Pancreas (tissue), 10 donors: Measurements from ENCODE around the gene UNC13B. TPM values are rescaled to one million over a fixed set of nuclear protein-coding genes. Genes with fewer than 3 reads are reported as not detected.

ENCODE experiments used
- ATAC-seq, 4 donors: fragments of 200-7000 bp; cut with Tn5 transposase; one replicate each; pipeline versions ENCODE4 v1.8.0 to v1.9.1; 2020; ENCODE audit warnings: mild to moderate bottlenecking in 4 of 4, moderate library complexity in 4 of 4
- DNase-seq, 6 donors: peaks; one replicate each; pipeline ENCODE4 v3.0.0-alpha.2; 2020
- FAIRE-seq: peaks from 2 replicates; lab custom pipeline; 2012; peaks lifted over from hg19 to GRCh38; lab: Jason Lieb, UNC
- H3K27ac ChIP-seq, 4 donors: fragments of 200-600 bp; sonication (generic); 1 replicate in 3 of 4; 2 replicates in 1 of 4; pipeline versions ENCODE4 v1.5.0 to v1.8.0; 2020
- H3K27me3 ChIP-seq, 4 donors: fragments of 200-600 bp; one replicate each; pipeline ENCODE4 v1.8.0; 2021
- H3K36me3 ChIP-seq, 3 donors: fragments of 200-600 bp; sonication (generic) in 1 of 3; one replicate each; pipeline versions ENCODE4 v1.5.0 to v1.8.0; 2020 to 2021
- H3K4me1 ChIP-seq, 3 donors: fragments of 200-600 bp; one replicate each; pipeline ENCODE4 v1.8.0; 2021
- H3K4me3 ChIP-seq, 4 donors: fragments of 200-600 bp; sonication (generic) in 2 of 4; one replicate each; pipeline versions ENCODE4 v1.5.0 to v1.8.0; 2020 to 2021
- H3K9me3 ChIP-seq, 4 donors: fragments of 200-600 bp; one replicate each; pipeline ENCODE4 v1.8.0; 2021
- CTCF ChIP-seq, 4 donors: fragments of 200-600 bp; sonication (generic) in 3 of 4; IDR thresholded peaks; one replicate each; pipeline versions ENCODE4 v1.5.0 to v1.8.0; 2021; ENCODE audit warnings: antibody characterized with exemption in 4 of 4
- WGBS, 2 donors: extraction: QIAGEN DNeasy Blood & Tissue Kit; methylation state at CpG; one replicate each; pipeline ENCODE4 v1.1.7; 2013; 5-methylcytosine and 5-hydroxymethylcytosine counted together
- intact Hi-C, 3 donors: fragments of 100-400 bp; cut with DNase I; formaldehyde crosslinking; loops; one replicate each; pipeline versions ENCODE4 v1.11.1 to v1.14.2; 2022
- polyA plus RNA-seq, 2 donors: library from polyadenylated mRNA; stranded (reverse); fragments of 200-250 nt; gene quantifications; one replicate each; pipeline ENCODE4 v1.2.3, GENCODE V29; 2013
- total RNA-seq, 6 donors: library from RNA; stranded (reverse); fragmentation: NEBNext Ultra II Directional in 4 of 6; extraction: Animal tissue kit (Norgen Biotek cat#: 25700) in 4 of 6; gene quantifications; one replicate each; pipeline versions ENCODE4 v1.2.1 to v1.2.4, GENCODE V29; 2021 to 2023
- donor health status: healthy with polysubstance abuse.
- donor health status: DM: no; HTN: no; CAD: no; lungs with moderate emphysema.
- donor health status: DM: no; HTN: no; CAD: no.
- donor health status: control.
- donor health status: control.
- donor health status: Bipolar disorder and iron deficiency.
- donor health status: DM: yes; HTN: yes; CAD: no.
- donor health status: DM: no; HTN: no; CAD: no.
- donor health status: DM: no; HTN: no; CAD: no.
- donor health status: DM: yes; HTN: yes; CAD: no.

Gene UNC13B
- total and polyA plus RNA-seq, 8 donors: 13.3 to 33.8 (median 26.1) TPM

- Histone ChIP-seq H3K4me1 (peaks cover 11 to 33% (median 25%) of the 10 kb centered on the region in 3 donors), H3K27ac (no peak overlapping the region), H3K27me3 (no peaks in the 10 kb centered on the region), H3K9me3 (no peaks in the 10 kb centered on the region), H3K36me3 (no peaks in the 10 kb centered on the region), H3K4me3 (no peak overlapping the region)
- no peak for ATAC-seq
- intact Hi-C loops: loop anchor here in 2 of 3 donors (5.0 to 10.0 kb wide), 2 partner anchors 125 to 143 kb away; partner anchors contain the start of gene ATOSB (in 1 of the 2)
- DNase-seq: no peak
- WGBS, 2 donors: 82 to 88% methylated on average over 1 of the region's 1 CpG
- FAIRE-seq: no peak
- TF ChIP-seq CTCF (IDR thresholded peaks at IDR 0.05): no peak
Observed at GRCh38 chr9:35260186-35260585, 98.4 kb downstream of the UNC13B start.

GRCh38 chr9:35262064-35262463, 100.3 kb downstream of the UNC13B start:
- Histone ChIP-seq H3K4me1 (peaks cover 11 to 20% (median 20%) of the 10 kb centered on the region in 3 donors), H3K4me3 (no peak overlapping the region), H3K27ac (no peak overlapping the region), H3K27me3 (no peaks in the 10 kb centered on the region), H3K36me3 (no peaks in the 10 kb centered on the region), H3K9me3 (no peaks in the 10 kb centered on the region)
- WGBS, 2 donors: 90 to 93% methylated on average over 2 of the region's 2 CpGs
- ATAC-seq: no peak
- no peak for TF ChIP-seq CTCF (IDR thresholded peaks at IDR 0.05)
- no peak for FAIRE-seq
- intact Hi-C loops: loop anchor here in 2 of 3 donors (5.0 to 10.0 kb wide), 2 partner anchors 127 to 145 kb away; partner anchors contain the start of gene ATOSB (in 1 of the 2)
- DNase-seq: no peak

- no peaks in the 10 kb centered on the region for H3K27me3 ChIP-seq
- ATAC-seq: no peak
- intact Hi-C loops: loop anchor here in 2 of 3 donors (5.0 to 10.0 kb wide), 2 partner anchors 133 to 145 kb away; no protein-coding TSS in a partner anchor
- no peak for FAIRE-seq
- no peak for DNase-seq
- no peaks in the 10 kb centered on the region for H3K4me1 ChIP-seq
- H3K9me3 ChIP-seq: no peaks in the 10 kb centered on the region
- no peak overlapping the region for H3K4me3 ChIP-seq
- no peak overlapping the region for H3K27ac ChIP-seq
- no peaks in the 10 kb centered on the region for H3K36me3 ChIP-seq
- no peak for TF ChIP-seq CTCF (IDR thresholded peaks at IDR 0.05)
Observed at GRCh38 chr9:35267710-35268109, 105.9 kb downstream of the UNC13B start.

- no peak for DNase-seq
- TF ChIP-seq CTCF (IDR thresholded peaks at IDR 0.05): no peak
- no peaks in the 10 kb centered on the region for H3K27me3 ChIP-seq
- intact Hi-C loops: loop anchor here in 2 of 3 donors (5.0 to 10.0 kb wide), 2 partner anchors 135 to 148 kb away; no protein-coding TSS in a partner anchor
- H3K27ac ChIP-seq: no peak overlapping the region
- no peak overlapping the region for H3K4me3 ChIP-seq
- H3K9me3 ChIP-seq: no peaks in the 10 kb centered on the region
- no peaks in the 10 kb centered on the region for H3K4me1 ChIP-seq
- 65 to 72% methylated on average over 1 of the region's 1 CpG for WGBS, 2 donors
- no peak for FAIRE-seq
- no peak for ATAC-seq
- no peaks in the 10 kb centered on the region for H3K36me3 ChIP-seq
Observed at GRCh38 chr9:35269919-35270318, 108.1 kb downstream of the UNC13B start.

GRCh38 chr9:35271637-35272036, 109.8 kb downstream of the UNC13B start:
- Histone ChIP-seq H3K4me1 (no peaks in the 10 kb centered on the region), H3K4me3 (no peak overlapping the region), H3K36me3 (no peaks in the 10 kb centered on the region), H3K27ac (no peak overlapping the region), H3K27me3 (no peaks in the 10 kb centered on the region), H3K9me3 (no peaks in the 10 kb centered on the region)
- WGBS, 2 donors: 42 to 44% methylated on average over 2 of the region's 2 CpGs
- TF ChIP-seq CTCF (IDR thresholded peaks at IDR 0.05): no peak
- intact Hi-C loops: no loop called here
- no peak for DNase-seq
- no peak for ATAC-seq
- FAIRE-seq: no peak
